Measurements from ENCODE around the gene NINJ2.
"Not testable (repeated sequence)": the region's sequence is repeated elsewhere in the genome, so short reads cannot be mapped to it uniquely, and the experiment has no call there.

Gene NINJ2

GRCh38 chr12:639988-640387 is 23.3 kb downstream of the NINJ2 start:
- no peak for DNase-seq

- DNase-seq = peak in 1 of 2 experiments; percentile 18
These were observed 23.7 kb downstream of the NINJ2 start for GRCh38 chr12:639566-639965.

GRCh38 chr12:638953-639557 is 24.2 kb downstream of the NINJ2 start:
- no peak for DNase-seq

- no peak for DNase-seq
These were observed 26.6 kb downstream of the NINJ2 start for GRCh38 chr12:636632-637031.

GRCh38 chr12:633731-634130 is 29.5 kb downstream of the NINJ2 start:
- DNase-seq = no peak

GRCh38 chr12:632102-632696 is 31.0 kb downstream of the NINJ2 start:
- no peak for DNase-seq

- DNase-seq = peak; percentile 51 to 66
These were observed 32.3 kb downstream of the NINJ2 start for GRCh38 chr12:630656-631632.

- not testable (repeated sequence) for DNase-seq
These were observed 34.5 kb downstream of the NINJ2 start for GRCh38 chr12:628742-629078.

- no peak for DNase-seq
These were observed 35.1 kb downstream of the NINJ2 start for GRCh38 chr12:627863-628741.

- DNase-seq = no peak
These were observed 36.0 kb downstream of the NINJ2 start for GRCh38 chr12:627285-627684.

GRCh38 chr12:625998-626397 is 37.2 kb downstream of the NINJ2 start:
- no peak for DNase-seq

- DNase-seq = no peak
These were observed 39.3 kb downstream of the NINJ2 start for GRCh38 chr12:623865-624372.

GRCh38 chr12:623172-623864 is 39.9 kb downstream of the NINJ2 start:
- DNase-seq = no peak

GRCh38 chr12:622416-622815 is 40.8 kb downstream of the NINJ2 start:
- DNase-seq = peak in 1 of 2 experiments; percentile 25

GRCh38 chr12:619346-619745 is 43.9 kb downstream of the NINJ2 start:
- no peak for DNase-seq

- no peak for DNase-seq
These were observed 44.6 kb downstream of the NINJ2 start for GRCh38 chr12:618605-619004.

- DNase-seq = no peak
These were observed 45.8 kb downstream of the NINJ2 start for GRCh38 chr12:617304-617915.

GRCh38 chr12:615620-616019 is 47.6 kb downstream of the NINJ2 start:
- DNase-seq = no peak

GRCh38 chr12:614411-614970 is 48.8 kb downstream of the NINJ2 start:
- DNase-seq = peak; percentile 30 to 39

GRCh38 chr12:613996-614395 is 49.2 kb downstream of the NINJ2 start:
- no peak for DNase-seq

- DNase-seq = no peak
These were observed 50.4 kb downstream of the NINJ2 start for GRCh38 chr12:612886-613285.

All from stimulated activated CD4-positive, alpha-beta T cell treated with anti-CD3 and anti-CD28 coated beads, Interleukin-4, amount 100 ng/mL, for 4 hours (primary cell).